ENCODE results near the gene NEURL1B.

- TF ChIP-seq POLR2A (IDR thresholded peaks at IDR 0.05) (no peak), CTCF (IDR thresholded peaks at IDR 0.05 in 8 of 11, conservative IDR thresholded peaks at IDR 0.05 in 3 of 11) (no peak), POLR2AphosphoS5 (IDR thresholded peaks at IDR 0.05) (no peak)
These were observed 10.1 kb upstream of the NEURL1B start for GRCh38 chr5:172630986-172631385.

Measured in spleen (tissue), 7 donors.